ENCODE results near the gene UVRAG.
A peak's percentile ranks its signal among the peaks of the same experiment; 100 is the strongest.
"Not testable (repeated sequence)": the region's sequence is repeated elsewhere in the genome, so short reads cannot be mapped to it uniquely, and the experiment has no call there.

Gene UVRAG

GRCh38 chr11:75929706-75930105, 114.7 kb downstream of the UVRAG start:
- DNase-seq, result no peak

- no peak for DNase-seq
Measured at GRCh38 chr11:75930534-75930933, 115.5 kb downstream of the UVRAG start.

- no peak for DNase-seq
Measured at GRCh38 chr11:75931124-75931523, 116.1 kb downstream of the UVRAG start.

- DNase-seq, result not testable (repeated sequence)
Measured at GRCh38 chr11:75933736-75934135, 118.7 kb downstream of the UVRAG start.

- DNase-seq, result no peak
Measured at GRCh38 chr11:75934851-75935250, 119.8 kb downstream of the UVRAG start.

- DNase-seq, result no peak
Measured at GRCh38 chr11:75938543-75938942, 123.5 kb downstream of the UVRAG start.

GRCh38 chr11:75939516-75939915, 124.5 kb downstream of the UVRAG start:
- no peak for DNase-seq

- no peak for DNase-seq
Measured at GRCh38 chr11:75939992-75940391, 125.0 kb downstream of the UVRAG start.

- DNase-seq, result no peak
Measured at GRCh38 chr11:75940911-75941310, 125.9 kb downstream of the UVRAG start.

GRCh38 chr11:75944515-75944914, 129.5 kb downstream of the UVRAG start:
- no peak for DNase-seq

- no peak for DNase-seq
Measured at GRCh38 chr11:75945446-75945845, 130.4 kb downstream of the UVRAG start.

- no peak for DNase-seq
Measured at GRCh38 chr11:75945947-75946346, 130.9 kb downstream of the UVRAG start.

GRCh38 chr11:75946531-75947530, 131.8 kb downstream of the UVRAG start:
- DNase-seq, result peak; percentile 78

GRCh38 chr11:75949023-75949672, 134.1 kb downstream of the UVRAG start:
- DNase-seq, result no peak

GRCh38 chr11:75950141-75950540, 135.1 kb downstream of the UVRAG start:
- no peak for DNase-seq

GRCh38 chr11:75954039-75954438, 139.0 kb downstream of the UVRAG start:
- DNase-seq, result no peak

GRCh38 chr11:75955443-75955842, 140.4 kb downstream of the UVRAG start:
- no peak for DNase-seq

- DNase-seq, result no peak
Measured at GRCh38 chr11:75959540-75959939, 144.5 kb downstream of the UVRAG start.

GRCh38 chr11:75964071-75964470, 149.1 kb downstream of the UVRAG start:
- DNase-seq, result no peak

GRCh38 chr11:75966537-75967287, 151.7 kb downstream of the UVRAG start:
- no peak for DNase-seq

GRCh38 chr11:75968021-75968625, 153.1 kb downstream of the UVRAG start:
- no peak for DNase-seq

- no peak for DNase-seq
Measured at GRCh38 chr11:75969626-75970308, 154.8 kb downstream of the UVRAG start.

All from NCI-H510A treated with DMSO at 0.1 percent for 48 hours (cell line).